Mesothelial cell of epicardium (in vitro differentiated cells): ENCODE data around the gene HDAC1. TPM values are rescaled to one million over a fixed set of nuclear protein-coding genes. Genes with fewer than 3 reads are reported as not detected.

Experiments
- DNase-seq, 2 experiments: peaks; one replicate each; pipeline ENCODE4 v3.0.0; 2021; ENCODE audit warnings: low spot score in 2 of 2; ENCODE audit not compliant: unreplicated experiment in 2 of 2
- H3K27ac Mint-ChIP-seq: 2 replicates; pipeline ENCODE4 v1.8.0; 2021; ENCODE audit warnings: mixed read lengths
- H3K27me3 Mint-ChIP-seq: 2 replicates; pipeline ENCODE4 v1.8.0; 2021; ENCODE audit warnings: low read depth, mixed read lengths
- H3K36me3 Mint-ChIP-seq: 2 replicates; pipeline ENCODE4 v1.8.0; 2021; ENCODE audit warnings: mixed read lengths
- H3K4me1 Mint-ChIP-seq: 2 replicates; pipeline ENCODE4 v1.8.0; 2021; ENCODE audit warnings: mixed read lengths
- H3K4me3 Mint-ChIP-seq: 2 replicates; pipeline ENCODE4 v1.8.0; 2021; ENCODE audit warnings: mild to moderate bottlenecking, moderate library complexity, mixed read lengths
- H3K9me3 Mint-ChIP-seq: 2 replicates; pipeline ENCODE4 v1.8.0; 2021; ENCODE audit warnings: mixed read lengths
- CTCF ChIP-seq: fragments of 200-600 bp; sonication (generic); IDR thresholded peaks from one replicate; pipeline ENCODE4 v1.5.0; 2021; ENCODE audit warnings: antibody characterized with exemption; ENCODE audit not compliant: unreplicated experiment
- total RNA-seq: library from RNA; stranded (reverse); gene quantifications from 3 replicates; pipeline ENCODE4 v1.2.1, GENCODE V29; 2021

HDAC1 gene
- total RNA-seq, 1 donor from 2014 or later, result 131 TPM

DNA sequence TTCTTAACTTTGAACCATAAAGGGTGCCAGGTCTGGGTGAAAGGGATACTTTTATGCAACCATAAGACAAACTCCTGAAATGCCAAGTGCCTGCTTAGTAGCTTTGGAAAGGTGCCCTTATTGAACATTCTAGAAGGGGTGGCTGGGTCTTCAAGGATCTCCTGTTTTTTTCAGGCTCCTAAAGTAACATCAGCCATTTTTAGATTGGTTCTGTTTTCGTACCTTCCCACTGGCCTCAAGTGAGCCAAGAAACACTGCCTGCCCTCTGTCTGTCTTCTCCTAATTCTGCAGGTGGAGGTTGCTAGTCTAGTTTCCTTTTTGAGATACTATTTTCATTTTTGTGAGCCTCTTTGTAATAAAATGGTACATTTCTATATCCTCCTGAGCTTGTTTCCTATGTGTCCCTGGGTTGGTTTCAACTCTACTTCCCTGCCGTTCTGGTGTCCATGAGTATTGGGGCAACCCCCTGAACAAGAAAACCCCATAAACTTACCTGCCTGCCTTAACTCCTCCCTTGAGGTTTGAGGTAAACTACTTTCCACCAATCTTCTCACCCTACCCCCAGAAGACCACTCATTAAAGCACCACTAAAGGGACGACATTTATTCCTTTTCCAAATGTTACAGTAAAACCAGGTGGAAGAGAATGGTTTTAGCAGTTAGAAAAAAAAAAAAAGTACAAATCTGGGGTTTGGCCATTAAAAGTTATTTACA is 41.5 kb downstream of the HDAC1 start:
- peak overlapping the region; percentile 80 for H3K27ac Mint-ChIP-seq
- H3K36me3 Mint-ChIP-seq, result peaks cover 17% of the 10 kb centered on the region
- H3K4me1 Mint-ChIP-seq, result peaks cover 37% of the 10 kb centered on the region
- no peaks in the 10 kb centered on the region for H3K9me3 Mint-ChIP-seq
- DNase-seq, result no peak
- no peak for TF ChIP-seq CTCF
- peak overlapping the region; percentile 94 for H3K4me3 Mint-ChIP-seq
- peaks cover 2% of the 10 kb centered on the region for H3K27me3 Mint-ChIP-seq

GRCh38 chr1:32334274-32334861 is 42.5 kb downstream of the HDAC1 start:
- no peak for DNase-seq
- TF ChIP-seq CTCF, result no peak
- Mint-ChIP-seq H3K4me3 (peak overlapping the region; percentile 94), H3K36me3 (peaks cover 15% of the 10 kb centered on the region), H3K27me3 (peaks cover 2% of the 10 kb centered on the region), H3K9me3 (no peaks in the 10 kb centered on the region), H3K27ac (peak overlapping the region; percentile 94), H3K4me1 (peaks cover 37% of the 10 kb centered on the region)

GRCh38 chr1:32334864-32335534 is 43.1 kb downstream of the HDAC1 start:
- H3K9me3 Mint-ChIP-seq, result no peaks in the 10 kb centered on the region
- H3K4me1 Mint-ChIP-seq, result peaks cover 37% of the 10 kb centered on the region
- DNase-seq, result peak; percentile 47 to 62
- peaks cover 2% of the 10 kb centered on the region for H3K27me3 Mint-ChIP-seq
- H3K27ac Mint-ChIP-seq, result peak overlapping the region; percentile 94
- TF ChIP-seq CTCF, result peak; percentile 39
- H3K36me3 Mint-ChIP-seq, result peaks cover 11% of the 10 kb centered on the region
- peak overlapping the region; percentile 94 for H3K4me3 Mint-ChIP-seq

GRCh38 chr1:32335535-32335789 is 43.6 kb downstream of the HDAC1 start:
- Mint-ChIP-seq H3K27ac (no peak overlapping the region), H3K27me3 (peaks cover 2% of the 10 kb centered on the region), H3K36me3 (peaks cover 11% of the 10 kb centered on the region), H3K9me3 (no peaks in the 10 kb centered on the region), H3K4me1 (peaks cover 37% of the 10 kb centered on the region), H3K4me3 (peak overlapping the region; percentile 94)
- DNase-seq, result no peak
- no peak for TF ChIP-seq CTCF

- H3K4me1 Mint-ChIP-seq, result peaks cover 37% of the 10 kb centered on the region
- H3K36me3 Mint-ChIP-seq, result peaks cover 9% of the 10 kb centered on the region
- H3K27ac Mint-ChIP-seq, result peak within 1 kb of the TSS; percentile 94
- TF ChIP-seq CTCF, result no peak
- no peaks in the 10 kb centered on the region for H3K9me3 Mint-ChIP-seq
- peaks cover 2% of the 10 kb centered on the region for H3K27me3 Mint-ChIP-seq
- peak within 1 kb of the TSS; percentile 94 for H3K4me3 Mint-ChIP-seq
- peak; percentile 79 to 92 for DNase-seq
Measured at GRCh38 chr1:32335790-32336590, 44.1 kb downstream of the HDAC1 start, which contains the start of gene MARCKSL1. TSS of gene MARCKSL1 (minus strand) at chr1:32336233. CDS start at chr1:32336033, 200 bp downstream.
